ENCODE data around the gene ANAPC5.

GRCh38 chr12:121293603-121294002 lies 58.6 kb downstream of the ANAPC5 start:
- TF ChIP-seq YY1 (IDR thresholded peaks at IDR 0.05; ENCODE audit: insufficient read depth, insufficient read length) (no peak), ZNF274 (IDR thresholded peaks at IDR 0.05; ENCODE audit: low read depth, low read length) (no peak)

Data from NT2/D1 (cell line).